Sigmoid colon (tissue), 7 donors: ENCODE results near the gene TEX50. TPM values are rescaled to one million over a fixed set of nuclear protein-coding genes. Genes with fewer than 3 reads are reported as not detected.

Source experiments
- DNase-seq: peaks from one replicate; pipeline ENCODE4 v3.0.0-alpha.2; 2019
- H3K27ac ChIP-seq, 4 donors: fragments of 200-600 bp; sonication (generic); one replicate each; pipeline ENCODE4 v1.5.1; 2016 to 2019; ENCODE audit warnings: mild to moderate bottlenecking in 1 of 4
- H3K27me3 ChIP-seq, 3 donors: fragments of 200-600 bp; sonication (generic); one replicate each; pipeline ENCODE4 v1.5.1; 2019; ENCODE audit warnings: mild to moderate bottlenecking in 1 of 3
- H3K36me3 ChIP-seq, 4 donors: fragments of 200-600 bp; sonication (generic); one replicate each; pipeline ENCODE4 v1.5.1; 2016 to 2019
- H3K4me1 ChIP-seq, 4 donors: fragments of 200-600 bp; sonication (generic); one replicate each; pipeline ENCODE4 v1.5.1; 2017 to 2019
- H3K4me3 ChIP-seq, 4 donors: fragments of 200-600 bp; sonication (generic); one replicate each; pipeline ENCODE4 v1.5.1; 2017 to 2019; ENCODE audit warnings: mild to moderate bottlenecking in 2 of 4, moderate library complexity in 1 of 4
- H3K9me3 ChIP-seq, 4 donors: fragments of 200-600 bp in 3 of 4; sonication (generic) in 3 of 4; one replicate each; pipeline versions ENCODE4 v1.5.1 to v1.6.1; 2013 to 2019
- EP300 ChIP-seq, 4 donors: sonication (generic); formaldehyde crosslinking; IDR thresholded peaks; one replicate each; pipeline ENCODE4 v1.6.1; 2017; ENCODE audit warnings: antibody characterized with exemption in 4 of 4
- POLR2A ChIP-seq, 2 donors: fragments of 450-650 bp; IDR thresholded peaks; one replicate each; pipeline ENCODE4 v1.6.1; 2016; ENCODE audit warnings: antibody characterized with exemption in 2 of 2, mild to moderate bottlenecking in 2 of 2, moderate library complexity in 2 of 2
- POLR2AphosphoS5 ChIP-seq, 4 donors: sonication (generic); formaldehyde crosslinking; IDR thresholded peaks; one replicate each; pipeline ENCODE4 v1.6.1; 2017; ENCODE audit warnings: antibody characterized with exemption in 4 of 4
- WGBS, 2 donors: extraction: QIAGEN DNeasy Blood & Tissue Kit; methylation state at CpG; one replicate each; pipeline ENCODE4 v1.1.7; 2013; 5-methylcytosine and 5-hydroxymethylcytosine counted together
- intact Hi-C: fragments of 100-400 bp; cut with DNase I; formaldehyde crosslinking; loops from one replicate; pipeline ENCODE4 v1.15.1; 2023
- polyA plus RNA-seq, 3 donors: library from polyadenylated mRNA; stranded (reverse); fragments of 200-250 nt; gene quantifications; one replicate each; pipeline ENCODE4 v1.2.3, GENCODE V29; 2013
- total RNA-seq, 4 donors: library from RNA; depleted of rRNA; stranded (reverse); fragments of >200 nt; gene quantifications; one replicate each; pipeline ENCODE4 v1.1.0, GENCODE V29; 2016
- TF ChIP-seq, protein P1 (sequence below), 4 experiments: fragments of 450-650 bp in 3 of 4; fragments of 200-600 bp in 1 of 4; IDR thresholded peaks; one replicate each; pipeline ENCODE4 v1.5.1; 2016 to 2019; ENCODE audit warnings: antibody characterized with exemption in 4 of 4, mild to moderate bottlenecking in 3 of 4, moderate library complexity in 2 of 4
- donor health status: healthy with polysubstance abuse.
- donor health status: Bipolar disorder and iron deficiency.
- donor health status: healthy.

TEX50 gene
- total and polyA plus RNA-seq, 7 donors: not detected

DNA sequence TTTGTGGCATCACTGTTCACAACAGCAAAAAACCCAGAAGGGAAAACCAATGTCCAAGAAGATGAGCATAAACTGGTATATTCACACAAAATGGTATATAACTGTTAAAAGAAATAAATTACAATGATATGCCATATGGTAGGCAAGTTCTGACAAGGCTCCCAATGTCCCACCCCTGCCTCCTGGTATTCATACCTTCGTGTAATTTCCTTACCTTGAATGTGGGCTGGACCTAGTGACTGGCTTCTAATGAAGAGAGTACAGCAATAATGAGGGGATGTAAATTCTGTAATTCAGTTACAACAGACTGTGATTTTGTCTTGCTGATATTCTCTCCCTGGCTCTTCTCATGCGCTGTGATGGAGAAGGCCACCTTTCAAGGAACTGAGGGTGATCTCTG is 25.2 kb downstream of the TEX50 start:
- Histone ChIP-seq H3K36me3 (no peaks in the 10 kb centered on the region), H3K27ac (no peak overlapping the region), H3K27me3 (no peaks in the 10 kb centered on the region), H3K4me1 (no peaks in the 10 kb centered on the region), H3K9me3 (peaks cover 0 to 2% (median 0%) of the 10 kb centered on the region in 4 donors), H3K4me3 (no peak overlapping the region)
- WGBS, 2 donors: 84 to 91% methylated on average over 2 of the region's 2 CpGs
- TF ChIP-seq POLR2A (IDR thresholded peaks at IDR 0.05): no peak
- no peak for TF ChIP-seq EP300 (IDR thresholded peaks at IDR 0.05)
- TF ChIP-seq POLR2AphosphoS5 (IDR thresholded peaks at IDR 0.05): no peak
- TF ChIP-seq, protein P1, sequence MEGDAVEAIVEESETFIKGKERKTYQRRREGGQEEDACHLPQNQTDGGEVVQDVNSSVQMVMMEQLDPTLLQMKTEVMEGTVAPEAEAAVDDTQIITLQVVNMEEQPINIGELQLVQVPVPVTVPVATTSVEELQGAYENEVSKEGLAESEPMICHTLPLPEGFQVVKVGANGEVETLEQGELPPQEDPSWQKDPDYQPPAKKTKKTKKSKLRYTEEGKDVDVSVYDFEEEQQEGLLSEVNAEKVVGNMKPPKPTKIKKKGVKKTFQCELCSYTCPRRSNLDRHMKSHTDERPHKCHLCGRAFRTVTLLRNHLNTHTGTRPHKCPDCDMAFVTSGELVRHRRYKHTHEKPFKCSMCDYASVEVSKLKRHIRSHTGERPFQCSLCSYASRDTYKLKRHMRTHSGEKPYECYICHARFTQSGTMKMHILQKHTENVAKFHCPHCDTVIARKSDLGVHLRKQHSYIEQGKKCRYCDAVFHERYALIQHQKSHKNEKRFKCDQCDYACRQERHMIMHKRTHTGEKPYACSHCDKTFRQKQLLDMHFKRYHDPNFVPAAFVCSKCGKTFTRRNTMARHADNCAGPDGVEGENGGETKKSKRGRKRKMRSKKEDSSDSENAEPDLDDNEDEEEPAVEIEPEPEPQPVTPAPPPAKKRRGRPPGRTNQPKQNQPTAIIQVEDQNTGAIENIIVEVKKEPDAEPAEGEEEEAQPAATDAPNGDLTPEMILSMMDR (IDR thresholded peaks at IDR 0.05): no peak
- intact Hi-C loops: no loop called here
- no peak for DNase-seq

DNA sequence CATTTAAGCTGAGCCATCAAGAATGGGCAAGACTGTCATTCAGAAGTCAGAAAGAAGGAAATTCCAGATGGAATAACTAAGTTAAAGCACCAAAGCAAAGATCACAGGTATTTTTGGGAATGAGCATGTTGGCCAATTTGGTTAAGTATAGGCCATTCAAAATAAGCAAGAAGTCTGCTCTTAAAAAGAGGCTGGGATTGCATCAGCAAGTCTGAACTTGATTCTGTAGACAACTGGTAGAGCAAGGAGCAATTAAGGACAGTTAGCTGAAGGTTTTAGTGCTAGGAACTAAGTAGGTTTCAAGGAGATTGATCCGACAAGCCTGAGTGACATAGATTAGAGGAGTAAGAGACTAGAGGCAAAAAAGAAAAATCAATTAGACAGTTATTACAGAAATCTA is 26.1 kb downstream of the TEX50 start:
- Histone ChIP-seq H3K36me3 (no peaks in the 10 kb centered on the region), H3K4me3 (no peak overlapping the region), H3K27me3 (no peaks in the 10 kb centered on the region), H3K4me1 (no peaks in the 10 kb centered on the region), H3K9me3 (no peaks in the 10 kb centered on the region), H3K27ac (no peak overlapping the region)
- TF ChIP-seq, protein P1 (IDR thresholded peaks at IDR 0.05): no peak
- TF ChIP-seq POLR2AphosphoS5 (IDR thresholded peaks at IDR 0.05) (no peak), POLR2A (IDR thresholded peaks at IDR 0.05) (no peak), EP300 (IDR thresholded peaks at IDR 0.05) (no peak)
- 89 to 98% methylated on average over 1 of the region's 1 CpG for WGBS, 2 donors
- intact Hi-C loops: no loop called here
- DNase-seq: no peak

DNA sequence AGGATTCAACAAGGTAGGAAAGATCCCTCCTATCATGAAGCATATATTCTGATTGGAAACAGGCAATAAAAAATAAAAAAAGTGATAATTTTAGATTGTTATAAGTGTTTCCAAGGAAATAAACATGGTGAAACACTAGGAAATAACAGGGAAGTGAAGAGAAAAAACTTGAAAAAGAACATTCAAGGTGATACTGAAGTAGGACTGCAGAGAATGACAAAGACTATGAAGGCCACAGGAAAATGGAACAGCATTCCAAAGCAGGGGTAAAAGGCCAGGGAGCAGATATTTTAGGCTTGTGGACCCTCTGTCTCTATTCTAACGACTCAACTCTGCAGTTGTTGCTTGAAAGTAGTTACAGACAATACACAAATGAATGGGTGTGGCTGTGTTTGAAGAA is 26.6 kb downstream of the TEX50 start:
- WGBS, 2 donors: 23 to 36% methylated on average over 1 of the region's 1 CpG
- H3K27ac ChIP-seq: no peak overlapping the region
- H3K4me3 ChIP-seq: no peak overlapping the region
- no peaks in the 10 kb centered on the region for H3K4me1 ChIP-seq
- DNase-seq: no peak
- no peaks in the 10 kb centered on the region for H3K36me3 ChIP-seq
- intact Hi-C loops: no loop called here
- no peaks in the 10 kb centered on the region for H3K9me3 ChIP-seq
- no peaks in the 10 kb centered on the region for H3K27me3 ChIP-seq
- no peak for TF ChIP-seq POLR2AphosphoS5 (IDR thresholded peaks at IDR 0.05)
- TF ChIP-seq EP300 (IDR thresholded peaks at IDR 0.05): no peak
- TF ChIP-seq POLR2A (IDR thresholded peaks at IDR 0.05): no peak
- TF ChIP-seq, protein P1 (IDR thresholded peaks at IDR 0.05): no peak

DNA sequence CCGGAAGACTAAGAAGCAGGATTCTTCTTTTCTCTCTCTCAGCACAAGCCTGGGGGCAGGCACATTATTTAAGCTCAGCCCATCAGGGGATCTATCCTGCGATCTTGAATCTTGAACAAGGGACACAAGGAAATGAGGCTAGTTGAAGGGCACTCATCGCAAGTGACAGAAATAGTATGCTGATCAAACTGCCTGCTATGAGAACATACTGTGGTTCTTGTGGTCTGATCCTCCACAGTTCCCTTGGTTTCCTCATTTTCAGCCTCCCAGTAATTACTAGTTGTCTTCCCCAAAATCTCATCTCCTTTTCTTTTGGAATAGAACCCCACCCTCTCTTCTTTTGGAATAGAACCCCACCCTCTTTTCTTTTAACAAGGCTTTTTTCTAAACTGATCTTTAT is 28.0 kb downstream of the TEX50 start:
- H3K36me3 ChIP-seq: no peaks in the 10 kb centered on the region
- no peaks in the 10 kb centered on the region for H3K4me1 ChIP-seq
- no peak overlapping the region for H3K27ac ChIP-seq
- no peaks in the 10 kb centered on the region for H3K27me3 ChIP-seq
- intact Hi-C loops: no loop called here
- no peak for DNase-seq
- H3K9me3 ChIP-seq: no peaks in the 10 kb centered on the region
- no peak overlapping the region for H3K4me3 ChIP-seq
- TF ChIP-seq POLR2A (IDR thresholded peaks at IDR 0.05) (no peak), POLR2AphosphoS5 (IDR thresholded peaks at IDR 0.05) (no peak), EP300 (IDR thresholded peaks at IDR 0.05) (no peak)
- TF ChIP-seq, protein P1 (IDR thresholded peaks at IDR 0.05): no peak
- 79 to 88% methylated on average over 3 of the region's 3 CpGs for WGBS, 2 donors

DNA sequence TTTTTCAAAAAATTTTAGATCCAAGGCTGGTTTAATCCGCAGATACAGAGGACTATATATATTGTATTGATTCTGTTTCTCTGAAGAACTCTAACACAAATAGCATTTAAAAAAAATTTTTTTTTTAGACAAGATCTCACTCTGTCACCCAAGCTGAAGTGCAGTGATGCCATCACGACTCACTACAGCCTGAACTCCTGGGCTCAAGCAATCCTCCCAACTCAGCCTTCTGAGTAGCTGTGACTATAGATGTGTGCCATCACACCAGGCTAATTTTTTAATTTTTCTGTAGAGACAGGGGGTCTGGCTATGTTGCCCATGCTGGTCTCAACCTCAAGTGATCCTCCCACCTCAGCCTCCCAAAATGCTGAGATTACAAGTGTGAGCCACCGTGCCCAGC is 31.5 kb downstream of the TEX50 start:
- H3K27ac ChIP-seq: no peak overlapping the region
- H3K4me1 ChIP-seq: peaks cover 0 to 10% (median 4%) of the 10 kb centered on the region in 4 donors
- intact Hi-C loops: no loop called here
- no peak for DNase-seq
- no peaks in the 10 kb centered on the region for H3K9me3 ChIP-seq
- no peak overlapping the region for H3K4me3 ChIP-seq
- WGBS, 2 donors: 92% methylated on average over 3 of the region's 3 CpGs
- no peaks in the 10 kb centered on the region for H3K36me3 ChIP-seq
- peaks cover 0 to 16% (median 0%) of the 10 kb centered on the region in 3 donors for H3K27me3 ChIP-seq
- no peak for TF ChIP-seq EP300 (IDR thresholded peaks at IDR 0.05)
- no peak for TF ChIP-seq POLR2AphosphoS5 (IDR thresholded peaks at IDR 0.05)
- TF ChIP-seq, protein P1 (IDR thresholded peaks at IDR 0.05): no peak
- no peak for TF ChIP-seq POLR2A (IDR thresholded peaks at IDR 0.05)
